Body of pancreas (tissue), 4 donors: ENCODE data around the gene DSCAM. TPM values are rescaled to one million over a fixed set of nuclear protein-coding genes. Genes with fewer than 3 reads are reported as not detected.

Source experiments
- ATAC-seq: fragments of 150-250 bp; one replicate; pipeline ENCODE4 v1.9.1; 2016
- DNase-seq, 4 donors: peaks; one replicate each; pipeline ENCODE4 v3.0.0-alpha.2; 2019
- H3K27ac ChIP-seq, 4 donors: fragments of 200-600 bp; sonication (generic); 1 replicate in 3 of 4; 2 replicates in 1 of 4; pipeline versions ENCODE4 v1.5.1 to v1.6.1; 2016 to 2019; ENCODE audit warnings: mild to moderate bottlenecking in 1 of 4, mixed read lengths in 1 of 4, moderate library complexity in 1 of 4
- H3K27me3 ChIP-seq, 2 donors: fragments of 200-600 bp; sonication (generic); one replicate each; pipeline ENCODE4 v1.6.0; 2016; ENCODE audit warnings: mild to moderate bottlenecking in 1 of 2
- H3K36me3 ChIP-seq, 2 donors: fragments of 200-600 bp; sonication (generic); replicated peaks in 1 of 2; 2 replicates each; pipeline ENCODE4 v1.5.1; 2016; ENCODE audit warnings: low read depth in 2 of 2; ENCODE audit not compliant: insufficient read depth in 1 of 2
- H3K4me1 ChIP-seq: fragments of 200-600 bp; sonication (generic); one replicate; pipeline ENCODE4 v1.6.0; 2016
- H3K4me3 ChIP-seq, 2 donors: fragments of 200-600 bp; sonication (generic); 1 replicate in 1 of 2; 2 replicates in 1 of 2; pipeline ENCODE4 v1.5.1; 2016 to 2019
- H3K9me3 ChIP-seq, 3 donors: fragments of 200-600 bp; sonication (generic); 1 replicate in 2 of 3; 2 replicates in 1 of 3; pipeline ENCODE4 v1.5.1; 2016
- CTCF ChIP-seq, 7 experiments: fragments of 450-650 bp in 4 of 7; fragments of 200-600 bp in 3 of 7; sonication (generic) in 3 of 7; IDR thresholded peaks; one replicate each; pipeline ENCODE4 v1.5.1; 2016 to 2019; ENCODE audit warnings: antibody characterized with exemption in 7 of 7
- POLR2A ChIP-seq, 3 donors: fragments of 450-650 bp; IDR thresholded peaks; one replicate each; pipeline ENCODE4 v1.6.1; 2016; ENCODE audit warnings: antibody characterized with exemption in 3 of 3, mild to moderate bottlenecking in 2 of 3
- WGBS, 2 donors: methylation state at CpG; one replicate each; pipeline ENCODE4 v1.1.5; 2017; 5-methylcytosine and 5-hydroxymethylcytosine counted together
- intact Hi-C: fragments of 100-400 bp; cut with DNase I; formaldehyde crosslinking; loops from one replicate; pipeline ENCODE4 v1.15.1; 2023
- total RNA-seq, 2 donors: library from RNA; depleted of rRNA; stranded (reverse); fragments of >200 nt; gene quantifications; one replicate each; pipeline ENCODE4 v1.1.0, GENCODE V29; 2016

DSCAM gene
- total RNA-seq, 2 donors from 2014 or later = 0.26 TPM; not detected in 1

- Histone ChIP-seq H3K4me3 (no peak overlapping the region), H3K27ac (no peak overlapping the region), H3K4me1 (no peaks in the 10 kb centered on the region), H3K36me3 (no peaks in the 10 kb centered on the region), H3K27me3 (peaks cover 0 to 4% of the 10 kb centered on the region in 2 donors), H3K9me3 (no peaks in the 10 kb centered on the region)
- DNase-seq (no peak), ATAC-seq (no peak)
- intact Hi-C loops = no loop called here
- TF ChIP-seq CTCF (IDR thresholded peaks at IDR 0.05) = no peak
- no peak for TF ChIP-seq POLR2A (IDR thresholded peaks at IDR 0.05)
- WGBS, 2 donors = 49 to 61% methylated on average over 3 of the region's 3 CpGs
Measured at GRCh38 chr21:40066221-40066620, 780.7 kb downstream of the DSCAM start.

GRCh38 chr21:40060083-40060677, 786.8 kb downstream of the DSCAM start:
- intact Hi-C loops = no loop called here
- no peaks in the 10 kb centered on the region for H3K9me3 ChIP-seq
- 75 to 84% methylated on average over 6 to 7 of the region's 7 CpGs for WGBS, 2 donors
- H3K4me3 ChIP-seq = no peak overlapping the region
- H3K27ac ChIP-seq = no peak overlapping the region
- ATAC-seq (no peak), DNase-seq (no peak)
- no peaks in the 10 kb centered on the region for H3K36me3 ChIP-seq
- no peaks in the 10 kb centered on the region for H3K4me1 ChIP-seq
- peaks cover 0 to 4% of the 10 kb centered on the region in 2 donors for H3K27me3 ChIP-seq
- TF ChIP-seq POLR2A (IDR thresholded peaks at IDR 0.05) = no peak
- no peak for TF ChIP-seq CTCF (IDR thresholded peaks at IDR 0.05)

GRCh38 chr21:40057331-40057730, 789.6 kb downstream of the DSCAM start:
- ATAC-seq (no peak), DNase-seq (no peak)
- Histone ChIP-seq H3K4me1 (peaks cover 11% of the 10 kb centered on the region), H3K36me3 (no peaks in the 10 kb centered on the region), H3K9me3 (no peaks in the 10 kb centered on the region), H3K27ac (no peak overlapping the region), H3K4me3 (no peak overlapping the region), H3K27me3 (no peaks in the 10 kb centered on the region)
- TF ChIP-seq POLR2A (IDR thresholded peaks at IDR 0.05) = no peak
- no peak for TF ChIP-seq CTCF (IDR thresholded peaks at IDR 0.05)
- intact Hi-C loops = no loop called here
- WGBS, 2 donors = 77 to 80% methylated on average over 5 of the region's 5 CpGs

- no peak for DNase-seq
- Histone ChIP-seq H3K4me1 (peaks cover 11% of the 10 kb centered on the region), H3K27me3 (no peaks in the 10 kb centered on the region), H3K4me3 (no peak overlapping the region), H3K9me3 (no peaks in the 10 kb centered on the region), H3K36me3 (no peaks in the 10 kb centered on the region), H3K27ac (no peak overlapping the region)
- ATAC-seq = no peak
- WGBS, 2 donors = 40 to 75% methylated on average over 3 of the region's 3 CpGs
- intact Hi-C loops = no loop called here
- no peak for TF ChIP-seq POLR2A (IDR thresholded peaks at IDR 0.05)
- no peak for TF ChIP-seq CTCF (IDR thresholded peaks at IDR 0.05)
Measured at GRCh38 chr21:40056031-40056430, 790.9 kb downstream of the DSCAM start.

- no peaks in the 10 kb centered on the region for H3K27me3 ChIP-seq
- no peak overlapping the region for H3K4me3 ChIP-seq
- H3K9me3 ChIP-seq = no peaks in the 10 kb centered on the region
- no peak overlapping the region for H3K27ac ChIP-seq
- ATAC-seq (peak; percentile 75), DNase-seq (peak; percentile 75 to 89 (median 86))
- 8 to 21% methylated on average over 3 of the region's 3 CpGs for WGBS, 2 donors
- peaks cover 11% of the 10 kb centered on the region for H3K4me1 ChIP-seq
- H3K36me3 ChIP-seq = no peaks in the 10 kb centered on the region
- TF ChIP-seq POLR2A (IDR thresholded peaks at IDR 0.05) = no peak
- TF ChIP-seq CTCF (IDR thresholded peaks at IDR 0.05) = peak in 1 of 7 experiments; percentile 17
- intact Hi-C loops = no loop called here
Measured at GRCh38 chr21:40054403-40054802, 792.6 kb downstream of the DSCAM start.
